Keratinocyte (primary cell): ENCODE results near the gene MICAL1. TPM values are rescaled to one million over a fixed set of nuclear protein-coding genes. Genes with fewer than 3 reads are reported as not detected.

Source experiments
- DNase-seq: peaks from one replicate; pipeline ENCODE4 v3.0.0-alpha.2; 2011; ENCODE audit warnings: low read depth, missing footprints, low spot score
- FAIRE-seq: peaks from 2 replicates; lab custom pipeline; 2011; peaks lifted over from hg19 to GRCh38; lab: Jason Lieb, UNC
- H2AFZ ChIP-seq: 2 replicates; pipeline ENCODE4 v1.6.0; 2012; ENCODE audit warnings: low read length, control low read depth, inconsistent platforms; ENCODE audit not compliant: control insufficient read depth
- H3K27ac ChIP-seq: 2 replicates; pipeline ENCODE4 v1.5.1; 2011; ENCODE audit warnings: low read length; ENCODE audit not compliant: control insufficient read depth, insufficient read depth
- H3K27me3 ChIP-seq: 3 replicates; pipeline ENCODE4 v1.6.0; 2011; ENCODE audit warnings: low read length; ENCODE audit not compliant: control insufficient read depth, insufficient read depth; ENCODE audit errors: extremely low read depth
- H3K36me3 ChIP-seq, 2 experiments: 2 replicates in 1 of 2; 3 replicates in 1 of 2; pipeline ENCODE4 v1.5.1; 2011; ENCODE audit warnings: low read length in 2 of 2, mild to moderate bottlenecking in 1 of 2; ENCODE audit not compliant: control insufficient read depth in 2 of 2, insufficient read depth in 2 of 2; ENCODE audit errors: extremely low read depth in 1 of 2
- H3K4me1 ChIP-seq: 3 replicates; pipeline ENCODE4 v1.5.1; 2011; ENCODE audit warnings: low read length; ENCODE audit not compliant: control insufficient read depth, insufficient read depth; ENCODE audit errors: extremely low read depth
- H3K4me2 ChIP-seq: 3 replicates; pipeline ENCODE4 v1.6.0; 2011; ENCODE audit warnings: low read depth, low read length; ENCODE audit not compliant: control insufficient read depth, insufficient read depth; ENCODE audit errors: extremely low read depth
- H3K4me3 ChIP-seq, 3 experiments: fragments of 200-600 bp in 1 of 3; sonication (generic) in 1 of 3; 2 replicates in 2 of 3; 3 replicates in 1 of 3; pipeline ENCODE4 v1.5.1; 2011 to 2016; ENCODE audit warnings: low read length in 3 of 3, mild to moderate bottlenecking in 3 of 3, control low read depth in 2 of 3, inconsistent platforms in 1 of 3, low read depth in 1 of 3, mixed read lengths in 1 of 3, mixed run types in 1 of 3, moderate library complexity in 1 of 3; ENCODE audit not compliant: control insufficient read depth in 2 of 3, insufficient read depth in 2 of 3; ENCODE audit errors: extremely low read depth in 1 of 3
- H3K79me2 ChIP-seq: 2 replicates; pipeline ENCODE4 v1.6.0; 2012; ENCODE audit warnings: low read length; ENCODE audit not compliant: control insufficient read depth, insufficient read depth
- H3K9ac ChIP-seq: 3 replicates; pipeline ENCODE4 v1.6.0; 2011; ENCODE audit warnings: low read length; ENCODE audit not compliant: control insufficient read depth, insufficient read depth; ENCODE audit errors: extremely low read depth
- H3K9me1 ChIP-seq: 3 replicates; pipeline ENCODE4 v1.6.0; 2011; ENCODE audit warnings: low read length; ENCODE audit not compliant: control insufficient read depth, insufficient read depth; ENCODE audit errors: extremely low read depth
- H3K9me3 ChIP-seq: 2 replicates; pipeline ENCODE4 v1.5.1; 2012; ENCODE audit warnings: low read depth, low read length; ENCODE audit not compliant: control insufficient read depth
- H4K20me1 ChIP-seq: 3 replicates; pipeline ENCODE4 v1.6.0; 2011; ENCODE audit warnings: low read length; ENCODE audit not compliant: control insufficient read depth, insufficient read depth; ENCODE audit errors: extremely low read depth
- CTCF ChIP-seq, 3 experiments: IDR thresholded peaks in 1 of 3; conservative IDR thresholded peaks in 1 of 3; optimal IDR thresholded peaks in 1 of 3; 2 replicates in 2 of 3; 3 replicates in 1 of 3; pipeline versions ENCODE3 to v1.5.1; 2011; ENCODE audit warnings: low read length in 3 of 3, mild to moderate bottlenecking in 3 of 3, moderate library complexity in 2 of 3, control low read depth in 1 of 3, inconsistent platforms in 1 of 3; ENCODE audit not compliant: insufficient read depth in 2 of 3; ENCODE audit errors: extremely low read depth in 1 of 3
- EZH2 ChIP-seq: IDR thresholded peaks from one replicate; pipeline ENCODE4 v1.6.1; 2012; ENCODE audit warnings: inconsistent platforms, mild to moderate bottlenecking, low read length, moderate library complexity
- dilution Hi-C: fragments of 300-500 bp; cut with MboI; formaldehyde crosslinking; loops from one replicate; pipeline ENCODE4 v1.7.0; 2020; ENCODE audit warnings: low sequenced_read_pairs; ENCODE audit not compliant: extremely low pct_ligation_motif_present
- polyA plus RNA-seq, 5 experiments: library from polyadenylated mRNA; depleted of rRNA in 3 of 5; stranded (reverse) in 3 of 5; stranded (forward) in 1 of 5; unstranded in 1 of 5; fragments of >200 nt; gene quantifications; 1 replicate in 1 of 5; 2 replicates in 3 of 5; 3 replicates in 1 of 5; pipeline versions ENCODE4 v1.2.1 to v1.2.3, GENCODE V29; 2011 to 2012; ENCODE audit warnings: missing spikeins in 2 of 5, low read depth in 1 of 5, low replicate concordance in 1 of 5

Gene MICAL1
- polyA plus RNA-seq, 1 donor (not counting 4 experiments of a cell fraction or from before 2014, with no cell fraction given) = 25.6 TPM

GRCh38 chr6:109428889-109429477 is 26.6 kb downstream of the MICAL1 start:
- Histone ChIP-seq H3K4me2 (no peak overlapping the region), H3K4me1 (peaks cover 19% of the 10 kb centered on the region), H3K9me1 (no peaks in the 10 kb centered on the region), H3K79me2 (no peaks in the 10 kb centered on the region), H4K20me1 (no peaks in the 10 kb centered on the region), H3K4me3 (no peak overlapping the region), H3K27me3 (no peaks in the 10 kb centered on the region), H2AFZ (no peak overlapping the region), H3K36me3 (no peaks in the 10 kb centered on the region), H3K27ac (no peak overlapping the region), H3K9ac (no peak overlapping the region), H3K9me3 (no peaks in the 10 kb centered on the region)
- no peak for FAIRE-seq
- dilution Hi-C loops = no loop called here
- no peak for TF ChIP-seq EZH2
- no peak for TF ChIP-seq CTCF (optimal IDR thresholded peaks at IDR 0.05 in 1 of 3, IDR thresholded peaks at IDR 0.05 in 1 of 3, conservative IDR thresholded peaks at IDR 0.05 in 1 of 3; ENCODE audit: extremely low read depth in 1 of 3, insufficient read depth in 2 of 3, low read length in 3 of 3)
- DNase-seq = no peak

- TF ChIP-seq EZH2 = no peak
- TF ChIP-seq CTCF (optimal IDR thresholded peaks at IDR 0.05 in 1 of 3, IDR thresholded peaks at IDR 0.05 in 1 of 3, conservative IDR thresholded peaks at IDR 0.05 in 1 of 3; ENCODE audit: extremely low read depth in 1 of 3, insufficient read depth in 2 of 3, low read length in 3 of 3) = no peak
- Histone ChIP-seq H3K27me3 (no peaks in the 10 kb centered on the region), H3K79me2 (no peaks in the 10 kb centered on the region), H3K9ac (no peak overlapping the region), H2AFZ (peak overlapping the region; percentile 4), H3K9me3 (no peaks in the 10 kb centered on the region), H3K4me1 (peaks cover 24% of the 10 kb centered on the region), H3K36me3 (no peaks in the 10 kb centered on the region), H4K20me1 (no peaks in the 10 kb centered on the region), H3K9me1 (no peaks in the 10 kb centered on the region), H3K27ac (peak overlapping the region; percentile 48), H3K4me3 (no peak overlapping the region), H3K4me2 (peak overlapping the region; percentile 7)
- no peak for FAIRE-seq
- dilution Hi-C loops = no loop called here
- DNase-seq = peak; percentile 35
These were observed 30.6 kb downstream of the MICAL1 start for GRCh38 chr6:109424946-109425345.
